GM12873 (cell line): ENCODE measurements around the gene FBXL20.

Source experiments
- CTCF ChIP-seq: IDR thresholded peaks from 2 replicates; pipeline ENCODE4 v1.5.1; 2012; ENCODE audit warnings: low read depth, mild to moderate bottlenecking, moderate library complexity, low read length, control low read depth; ENCODE audit not compliant: insufficient read depth; ENCODE audit errors: missing control alignments

FBXL20 gene

GRCh38 chr17:39238311-39238972 lies 163.0 kb downstream of the FBXL20 start:
- TF ChIP-seq CTCF, result no peak

GRCh38 chr17:39237586-39237985 lies 163.8 kb downstream of the FBXL20 start:
- TF ChIP-seq CTCF, result no peak

GRCh38 chr17:39236981-39237441 lies 164.4 kb downstream of the FBXL20 start:
- TF ChIP-seq CTCF, result no peak

- TF ChIP-seq CTCF, result no peak
Observed at GRCh38 chr17:39236450-39236927, 164.9 kb downstream of the FBXL20 start.

GRCh38 chr17:39235555-39236449 lies 165.6 kb downstream of the FBXL20 start:
- TF ChIP-seq CTCF, result peak; percentile 96

GRCh38 chr17:39231591-39232551 lies 169.6 kb downstream of the FBXL20 start:
- peak; percentile 83 for TF ChIP-seq CTCF
